SK-N-SH treated with all-trans-retinoic acid at 6 μM for 48 hours (cell line): ENCODE measurements around the gene C5AR1.
"Not testable (repeated sequence)": the region's sequence is repeated elsewhere in the genome, so short reads cannot be mapped to it uniquely, and the experiment has no call there.

Experiments
- ATAC-seq: fragments of 200-7000 bp; cut with Tn5 transposase; 3 replicates; pipeline ENCODE4 v1.9.1; 2020; ENCODE audit warnings: mild to moderate bottlenecking, moderate library complexity
- ARNTL ChIP-seq: fragments of 450-650 bp; formaldehyde crosslinking; IDR thresholded peaks from 2 replicates; pipeline ENCODE4 v1.5.0; 2020; ENCODE audit warnings: low read depth, mild to moderate bottlenecking, moderate library complexity, borderline replicate concordance
- BACH2 ChIP-seq: fragments of 250-450 bp; sonication (Bioruptor Pico); IDR thresholded peaks from 2 replicates; pipeline ENCODE4 v1.9.0; 2021; ENCODE audit warnings: mild to moderate bottlenecking, borderline replicate concordance
- CSDC2 ChIP-seq: fragments of 250-450 bp; sonication (Bioruptor Pico); IDR thresholded peaks from 2 replicates; pipeline ENCODE4 v1.5.0; 2020; ENCODE audit warnings: mild to moderate bottlenecking, moderate library complexity
- ESRRG ChIP-seq: fragments of 250-450 bp; sonication (Bioruptor Pico); IDR thresholded peaks from 2 replicates; pipeline ENCODE4 v1.6.1; 2021; ENCODE audit warnings: mild to moderate bottlenecking
- GLIS3 ChIP-seq: fragments of 250-450 bp; sonication (Bioruptor Pico); IDR thresholded peaks from 2 replicates; pipeline ENCODE4 v1.5.0; 2020; ENCODE audit warnings: mild to moderate bottlenecking, moderate library complexity
- ISL1 ChIP-seq: fragments of 250-450 bp; sonication (Bioruptor Pico); IDR thresholded peaks from 2 replicates; pipeline ENCODE4 v2.1.2; 2022; ENCODE audit warnings: mild to moderate bottlenecking, moderate library complexity
- OSR1 ChIP-seq: fragments of 250-450 bp; sonication (Bioruptor Pico); IDR thresholded peaks from 2 replicates; pipeline ENCODE4 v1.8.0; 2022; ENCODE audit warnings: moderate library complexity, mild to moderate bottlenecking, inconsistent platforms
- PPARA ChIP-seq: fragments of 250-450 bp; sonication (Bioruptor Pico); IDR thresholded peaks from 2 replicates; pipeline ENCODE4 v1.5.0; 2020; ENCODE audit warnings: mild to moderate bottlenecking, borderline replicate concordance
- SNAI2 ChIP-seq: fragments of 250-450 bp; sonication (Bioruptor Pico); IDR thresholded peaks from 2 replicates; pipeline ENCODE4 v1.5.0; 2020; ENCODE audit warnings: mild to moderate bottlenecking, moderate library complexity
- TCF4 ChIP-seq: fragments of 250-450 bp; sonication (Bioruptor Pico); IDR thresholded peaks from 2 replicates; pipeline ENCODE4 v1.8.0; 2021; ENCODE audit warnings: mild to moderate bottlenecking, moderate library complexity, borderline replicate concordance
- TOX ChIP-seq: fragments of 250-450 bp; sonication (Bioruptor Pico); IDR thresholded peaks from 2 replicates; pipeline ENCODE4 v1.8.0; 2021; ENCODE audit warnings: mild to moderate bottlenecking, moderate library complexity, borderline replicate concordance
- ZC3H10 ChIP-seq: fragments of 250-450 bp; sonication (Bioruptor Pico); IDR thresholded peaks from 2 replicates; pipeline ENCODE4 v1.5.1; 2021; ENCODE audit warnings: mild to moderate bottlenecking, moderate library complexity
- ZFP3 ChIP-seq: fragments of 250-450 bp; sonication (Bioruptor Pico); IDR thresholded peaks from 2 replicates; pipeline ENCODE4 v1.5.0; 2020; ENCODE audit warnings: mild to moderate bottlenecking, moderate library complexity
- ZFP30 ChIP-seq: fragments of 450-650 bp; formaldehyde crosslinking; IDR thresholded peaks from 2 replicates; pipeline ENCODE4 v1.5.0; 2022; ENCODE audit warnings: mild to moderate bottlenecking, moderate library complexity
- ZNF565 ChIP-seq: fragments of 450-650 bp; formaldehyde crosslinking; conservative IDR thresholded peaks from 2 replicates; pipeline ENCODE4 v1.5.0; 2020; ENCODE audit warnings: low read depth, mild to moderate bottlenecking, moderate library complexity
- ZNF70 ChIP-seq: fragments of 450-650 bp; formaldehyde crosslinking; IDR thresholded peaks from 2 replicates; pipeline ENCODE4 v1.5.0; 2020; ENCODE audit warnings: mild to moderate bottlenecking, moderate library complexity
- ZNF8 ChIP-seq: fragments of 450-650 bp; formaldehyde crosslinking; IDR thresholded peaks from 2 replicates; pipeline ENCODE4 v1.5.0; 2020; ENCODE audit warnings: mild to moderate bottlenecking, moderate library complexity
- TF ChIP-seq, protein P1 (sequence below): fragments of 250-450 bp; sonication (Bioruptor Pico); IDR thresholded peaks from 2 replicates; pipeline ENCODE4 v1.5.0; 2020; ENCODE audit warnings: mild to moderate bottlenecking, moderate library complexity
- TF ChIP-seq, protein P2 (sequence below): fragments of 250-450 bp; sonication (Bioruptor Pico); IDR thresholded peaks from 2 replicates; pipeline ENCODE4 v1.5.1; 2020; ENCODE audit warnings: low read depth, mild to moderate bottlenecking, moderate library complexity
- TF ChIP-seq, protein P3 (sequence below): fragments of 250-450 bp; sonication (Bioruptor Pico); IDR thresholded peaks from 2 replicates; pipeline ENCODE4 v1.8.0; 2020; ENCODE audit warnings: mild to moderate bottlenecking, moderate library complexity, borderline replicate concordance
- TF ChIP-seq, protein P4 (sequence below): fragments of 250-450 bp; sonication (Bioruptor Pico); IDR thresholded peaks from 2 replicates; pipeline ENCODE4 v1.8.0; 2021; ENCODE audit warnings: low read depth, mild to moderate bottlenecking, moderate library complexity, borderline replicate concordance

The C5AR1 gene

DNA sequence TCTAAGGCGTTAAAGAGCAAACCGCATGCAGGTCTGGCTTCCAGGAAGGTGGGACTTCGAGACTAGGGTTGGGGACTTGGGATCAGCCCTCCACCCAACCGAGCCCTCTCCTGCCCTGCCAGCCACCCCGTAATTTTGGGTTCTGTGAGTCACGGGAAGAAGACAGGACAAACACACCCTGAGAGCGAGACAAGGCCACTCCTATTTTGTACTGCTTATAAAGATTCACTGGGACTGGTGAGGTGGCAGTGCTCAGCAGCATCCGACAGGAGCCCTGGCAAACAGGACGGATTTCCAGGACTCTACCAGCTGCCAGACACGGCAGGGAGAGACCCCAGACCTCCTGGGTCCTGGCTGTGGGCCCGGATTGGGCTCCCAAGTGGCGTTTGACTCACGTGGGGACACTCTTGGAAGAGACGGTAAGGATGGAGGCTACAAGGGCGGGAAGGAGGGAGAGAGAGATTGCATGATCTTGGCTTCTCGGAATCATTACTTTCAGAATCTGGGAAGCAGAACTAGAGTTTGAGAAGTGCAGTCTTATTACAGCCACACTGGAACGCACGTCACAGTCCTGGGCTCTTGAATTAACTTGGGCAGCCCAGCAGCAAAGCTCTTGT, 22.4 kb downstream of the C5AR1 start, which contains the start of gene C5AR2 (continued):
- TF ChIP-seq, protein P1, sequence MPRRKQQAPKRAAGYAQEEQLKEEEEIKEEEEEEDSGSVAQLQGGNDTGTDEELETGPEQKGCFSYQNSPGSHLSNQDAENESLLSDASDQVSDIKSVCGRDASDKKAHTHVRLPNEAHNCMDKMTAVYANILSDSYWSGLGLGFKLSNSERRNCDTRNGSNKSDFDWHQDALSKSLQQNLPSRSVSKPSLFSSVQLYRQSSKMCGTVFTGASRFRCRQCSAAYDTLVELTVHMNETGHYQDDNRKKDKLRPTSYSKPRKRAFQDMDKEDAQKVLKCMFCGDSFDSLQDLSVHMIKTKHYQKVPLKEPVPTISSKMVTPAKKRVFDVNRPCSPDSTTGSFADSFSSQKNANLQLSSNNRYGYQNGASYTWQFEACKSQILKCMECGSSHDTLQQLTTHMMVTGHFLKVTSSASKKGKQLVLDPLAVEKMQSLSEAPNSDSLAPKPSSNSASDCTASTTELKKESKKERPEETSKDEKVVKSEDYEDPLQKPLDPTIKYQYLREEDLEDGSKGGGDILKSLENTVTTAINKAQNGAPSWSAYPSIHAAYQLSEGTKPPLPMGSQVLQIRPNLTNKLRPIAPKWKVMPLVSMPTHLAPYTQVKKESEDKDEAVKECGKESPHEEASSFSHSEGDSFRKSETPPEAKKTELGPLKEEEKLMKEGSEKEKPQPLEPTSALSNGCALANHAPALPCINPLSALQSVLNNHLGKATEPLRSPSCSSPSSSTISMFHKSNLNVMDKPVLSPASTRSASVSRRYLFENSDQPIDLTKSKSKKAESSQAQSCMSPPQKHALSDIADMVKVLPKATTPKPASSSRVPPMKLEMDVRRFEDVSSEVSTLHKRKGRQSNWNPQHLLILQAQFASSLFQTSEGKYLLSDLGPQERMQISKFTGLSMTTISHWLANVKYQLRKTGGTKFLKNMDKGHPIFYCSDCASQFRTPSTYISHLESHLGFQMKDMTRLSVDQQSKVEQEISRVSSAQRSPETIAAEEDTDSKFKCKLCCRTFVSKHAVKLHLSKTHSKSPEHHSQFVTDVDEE: no peak
- TF ChIP-seq TOX (no peak), ZNF8 (CRISPR knock-in tag) (no peak), PPARA (no peak), OSR1 (CRISPR knock-in tag) (no peak), ZFP30 (no peak), SNAI2 (CRISPR knock-in tag) (no peak), ZNF565 (CRISPR knock-in tag) (no peak), CSDC2 (CRISPR knock-in tag) (no peak)

DNA sequence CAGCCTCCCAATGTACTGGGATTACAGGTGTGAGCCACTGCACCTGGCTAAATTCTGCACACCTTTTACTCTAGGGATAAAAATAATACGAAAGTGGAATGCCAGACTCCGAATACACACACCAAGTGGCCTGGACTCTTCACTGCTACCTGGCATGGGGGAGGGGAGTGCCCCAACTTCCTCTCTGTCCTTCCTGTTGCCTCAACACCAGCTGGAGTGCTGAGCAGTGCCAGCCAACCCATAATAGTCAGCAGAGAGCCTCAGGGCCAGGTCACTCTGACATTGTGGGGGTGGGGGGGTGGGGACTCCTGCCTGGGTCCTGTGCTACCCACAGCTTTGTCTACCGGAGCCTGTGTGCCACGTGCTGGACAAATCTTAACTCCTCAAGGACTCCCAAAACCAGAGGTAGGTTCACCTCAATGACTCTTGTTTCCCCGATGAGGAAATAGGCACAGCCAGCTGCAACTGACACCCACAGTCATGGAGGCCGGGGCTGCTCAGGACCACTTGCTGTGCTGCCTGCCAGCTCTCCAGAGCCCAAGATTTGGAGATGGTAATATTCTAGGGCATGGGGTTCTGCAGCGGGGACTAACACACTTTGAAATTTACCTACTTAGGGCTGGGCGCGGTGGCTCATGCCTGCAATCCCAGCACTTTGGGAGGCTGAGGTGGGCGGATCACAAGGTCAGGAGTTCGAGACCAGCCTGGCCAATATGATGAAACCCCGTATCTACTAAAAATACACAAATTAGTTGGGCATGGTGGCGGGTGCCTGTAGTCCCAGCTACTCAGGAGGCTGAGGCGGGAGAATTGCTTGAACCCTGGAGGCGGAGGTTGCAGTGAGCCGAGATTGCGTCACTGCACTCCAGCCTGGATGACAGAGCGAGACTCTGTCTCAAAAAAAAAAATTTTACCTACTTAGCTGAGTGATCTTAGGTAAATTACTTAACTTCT, 27.4 kb downstream of the C5AR1 start:
- ATAC-seq: not testable (repeated sequence)

DNA sequence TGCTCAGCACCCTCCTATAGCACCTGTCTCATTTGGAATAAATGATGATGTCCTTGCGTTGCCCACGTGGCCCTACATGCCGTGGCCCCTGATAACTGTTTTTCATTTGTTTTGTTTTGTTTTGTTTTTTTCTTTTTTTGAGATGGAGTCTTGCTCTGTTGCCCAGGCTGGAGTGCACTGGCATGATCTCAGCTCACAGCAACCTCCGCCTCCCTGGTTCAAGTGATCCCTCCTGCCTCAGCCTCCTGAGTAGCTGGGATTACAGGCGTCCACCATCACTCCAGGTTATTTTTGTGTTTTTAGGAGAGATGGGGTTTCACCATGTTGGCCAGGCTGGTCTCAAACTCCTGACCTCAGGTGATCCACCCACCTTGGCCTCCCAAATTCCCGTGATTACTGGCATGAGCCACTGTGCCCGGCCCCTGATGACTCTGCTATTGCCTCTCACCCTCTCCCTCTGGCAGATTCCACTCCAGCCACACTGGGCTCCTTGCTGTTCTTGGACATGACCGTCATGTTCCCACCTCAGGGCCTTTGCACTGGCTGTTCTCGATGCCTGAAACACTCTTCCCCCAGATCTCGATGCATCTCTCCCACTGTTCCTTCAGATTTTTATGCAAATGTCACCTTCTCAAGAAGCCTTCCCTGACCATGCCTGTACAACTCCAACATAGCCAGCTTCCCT, 29.7 kb downstream of the C5AR1 start:
- ATAC-seq: no peak
- no peak for TF ChIP-seq ZNF8 (CRISPR knock-in tag)
- TF ChIP-seq ZNF70 (CRISPR knock-in tag): no peak
- no peak for TF ChIP-seq TCF4
- TF ChIP-seq ZC3H10 (CRISPR knock-in tag): no peak
- no peak for TF ChIP-seq TOX
- TF ChIP-seq, protein P2, sequence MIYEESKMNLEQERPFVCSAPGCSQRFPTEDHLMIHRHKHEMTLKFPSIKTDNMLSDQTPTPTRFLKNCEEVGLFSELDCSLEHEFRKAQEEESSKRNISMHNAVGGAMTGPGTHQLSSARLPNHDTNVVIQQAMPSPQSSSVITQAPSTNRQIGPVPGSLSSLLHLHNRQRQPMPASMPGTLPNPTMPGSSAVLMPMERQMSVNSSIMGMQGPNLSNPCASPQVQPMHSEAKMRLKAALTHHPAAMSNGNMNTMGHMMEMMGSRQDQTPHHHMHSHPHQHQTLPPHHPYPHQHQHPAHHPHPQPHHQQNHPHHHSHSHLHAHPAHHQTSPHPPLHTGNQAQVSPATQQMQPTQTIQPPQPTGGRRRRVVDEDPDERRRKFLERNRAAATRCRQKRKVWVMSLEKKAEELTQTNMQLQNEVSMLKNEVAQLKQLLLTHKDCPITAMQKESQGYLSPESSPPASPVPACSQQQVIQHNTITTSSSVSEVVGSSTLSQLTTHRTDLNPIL (CRISPR knock-in tag): no peak
- TF ChIP-seq GLIS3: no peak
- no peak for TF ChIP-seq CSDC2 (CRISPR knock-in tag)
- no peak for TF ChIP-seq OSR1 (CRISPR knock-in tag)
- TF ChIP-seq SNAI2 (CRISPR knock-in tag): no peak
- TF ChIP-seq, protein P1: no peak

DNA sequence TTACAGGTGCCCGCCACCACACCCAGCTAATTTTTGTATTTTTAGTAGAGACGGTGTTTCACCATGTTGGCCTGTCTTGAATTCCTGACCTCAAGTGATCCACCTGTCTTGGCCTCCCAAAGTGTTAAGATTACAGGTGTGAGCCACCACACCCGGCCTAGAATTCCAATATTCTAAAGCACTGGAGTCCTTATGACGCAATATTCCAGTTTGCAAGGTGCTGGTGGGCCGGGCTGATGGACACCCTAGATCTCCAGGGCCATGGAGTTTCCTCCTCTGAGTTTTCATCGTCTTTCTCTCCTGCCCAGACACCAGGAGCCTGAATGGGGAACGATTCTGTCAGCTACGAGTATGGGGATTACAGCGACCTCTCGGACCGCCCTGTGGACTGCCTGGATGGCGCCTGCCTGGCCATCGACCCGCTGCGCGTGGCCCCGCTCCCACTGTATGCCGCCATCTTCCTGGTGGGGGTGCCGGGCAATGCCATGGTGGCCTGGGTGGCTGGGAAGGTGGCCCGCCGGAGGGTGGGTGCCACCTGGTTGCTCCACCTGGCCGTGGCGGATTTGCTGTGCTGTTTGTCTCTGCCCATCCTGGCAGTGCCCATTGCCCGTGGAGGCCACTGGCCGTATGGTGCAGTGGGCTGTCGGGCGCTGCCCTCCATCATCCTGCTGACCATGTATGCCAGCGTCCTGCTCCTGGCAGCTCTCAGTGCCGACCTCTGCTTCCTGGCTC, 31.0 kb downstream of the C5AR1 start:
- no peak for ATAC-seq
- TF ChIP-seq ZNF8 (CRISPR knock-in tag) (no peak), ESRRG (CRISPR knock-in tag) (no peak), SNAI2 (CRISPR knock-in tag) (no peak), ZFP3 (CRISPR knock-in tag) (no peak), ZNF565 (CRISPR knock-in tag) (no peak), GLIS3 (no peak), CSDC2 (CRISPR knock-in tag) (no peak), PPARA (no peak), BACH2 (no peak), ZNF70 (CRISPR knock-in tag) (no peak), TOX (no peak), ARNTL (CRISPR knock-in tag) (no peak), OSR1 (CRISPR knock-in tag) (no peak), ISL1 (CRISPR knock-in tag) (no peak)
- TF ChIP-seq, protein P3, sequence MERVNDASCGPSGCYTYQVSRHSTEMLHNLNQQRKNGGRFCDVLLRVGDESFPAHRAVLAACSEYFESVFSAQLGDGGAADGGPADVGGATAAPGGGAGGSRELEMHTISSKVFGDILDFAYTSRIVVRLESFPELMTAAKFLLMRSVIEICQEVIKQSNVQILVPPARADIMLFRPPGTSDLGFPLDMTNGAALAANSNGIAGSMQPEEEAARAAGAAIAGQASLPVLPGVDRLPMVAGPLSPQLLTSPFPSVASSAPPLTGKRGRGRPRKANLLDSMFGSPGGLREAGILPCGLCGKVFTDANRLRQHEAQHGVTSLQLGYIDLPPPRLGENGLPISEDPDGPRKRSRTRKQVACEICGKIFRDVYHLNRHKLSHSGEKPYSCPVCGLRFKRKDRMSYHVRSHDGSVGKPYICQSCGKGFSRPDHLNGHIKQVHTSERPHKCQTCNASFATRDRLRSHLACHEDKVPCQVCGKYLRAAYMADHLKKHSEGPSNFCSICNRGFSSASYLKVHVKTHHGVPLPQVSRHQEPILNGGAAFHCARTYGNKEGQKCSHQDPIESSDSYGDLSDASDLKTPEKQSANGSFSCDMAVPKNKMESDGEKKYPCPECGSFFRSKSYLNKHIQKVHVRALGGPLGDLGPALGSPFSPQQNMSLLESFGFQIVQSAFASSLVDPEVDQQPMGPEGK (CRISPR knock-in tag): no peak
- TF ChIP-seq, protein P4, sequence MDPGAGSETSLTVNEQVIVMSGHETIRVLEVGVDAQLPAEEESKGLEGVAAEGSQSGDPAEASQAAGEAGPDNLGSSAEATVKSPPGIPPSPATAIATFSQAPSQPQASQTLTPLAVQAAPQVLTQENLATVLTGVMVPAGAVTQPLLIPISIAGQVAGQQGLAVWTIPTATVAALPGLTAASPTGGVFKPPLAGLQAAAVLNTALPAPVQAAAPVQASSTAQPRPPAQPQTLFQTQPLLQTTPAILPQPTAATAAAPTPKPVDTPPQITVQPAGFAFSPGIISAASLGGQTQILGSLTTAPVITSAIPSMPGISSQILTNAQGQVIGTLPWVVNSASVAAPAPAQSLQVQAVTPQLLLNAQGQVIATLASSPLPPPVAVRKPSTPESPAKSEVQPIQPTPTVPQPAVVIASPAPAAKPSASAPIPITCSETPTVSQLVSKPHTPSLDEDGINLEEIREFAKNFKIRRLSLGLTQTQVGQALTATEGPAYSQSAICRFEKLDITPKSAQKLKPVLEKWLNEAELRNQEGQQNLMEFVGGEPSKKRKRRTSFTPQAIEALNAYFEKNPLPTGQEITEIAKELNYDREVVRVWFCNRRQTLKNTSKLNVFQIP: no peak
